Measurements from ENCODE around the gene KCNQ1OT1.
A peak's percentile ranks its signal among the peaks of the same experiment; 100 is the strongest.

The KCNQ1OT1 gene

GRCh38 chr11:2699531-2700414, at the start of gene KCNQ1OT1:
Gene KCNQ1OT1 (minus strand): TSS chr11:2699994.
- DNase-seq, result peak; percentile 94

- no peak for DNase-seq
Measured at GRCh38 chr11:2748814-2749554, 49.2 kb upstream of the KCNQ1OT1 start.

DNA sequence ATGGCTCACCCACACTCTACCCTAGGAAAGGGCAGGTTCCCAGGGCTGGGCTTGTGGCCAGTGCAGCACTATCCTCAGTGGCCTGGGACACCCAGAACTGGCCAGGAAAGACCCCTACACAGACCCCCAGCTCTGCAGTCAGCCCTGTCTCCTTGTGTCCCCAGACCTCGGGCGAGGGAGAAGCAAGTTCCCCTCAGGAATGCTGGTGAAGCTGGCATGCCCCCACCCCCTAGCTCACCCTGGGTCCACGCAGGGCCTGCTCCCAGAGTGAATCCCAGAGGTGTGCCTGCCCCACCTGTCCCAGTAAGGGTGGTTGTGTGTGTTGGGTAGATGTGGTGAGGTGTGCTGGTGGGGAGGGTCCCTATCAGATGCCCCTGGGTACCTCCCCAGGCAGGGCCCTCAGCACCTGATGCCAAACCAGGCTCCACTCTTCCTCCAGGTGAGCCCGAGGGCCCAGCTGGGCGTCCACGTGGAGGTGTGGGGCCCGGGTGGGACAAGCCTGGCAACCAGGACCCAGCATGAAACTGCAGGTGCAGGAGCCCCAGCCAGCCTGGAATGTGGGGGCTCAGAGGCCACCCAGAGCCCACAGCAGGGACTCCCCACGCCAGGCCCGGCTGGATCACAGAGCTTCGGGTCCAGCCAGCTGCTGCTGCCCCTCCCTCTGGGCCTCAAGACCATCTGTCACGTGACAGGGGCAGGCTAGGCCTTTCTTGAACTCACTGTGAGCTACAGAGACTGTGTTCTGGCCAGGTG, 48.4 kb upstream of the KCNQ1OT1 start:
- DNase-seq, result peak; percentile 45

DNA sequence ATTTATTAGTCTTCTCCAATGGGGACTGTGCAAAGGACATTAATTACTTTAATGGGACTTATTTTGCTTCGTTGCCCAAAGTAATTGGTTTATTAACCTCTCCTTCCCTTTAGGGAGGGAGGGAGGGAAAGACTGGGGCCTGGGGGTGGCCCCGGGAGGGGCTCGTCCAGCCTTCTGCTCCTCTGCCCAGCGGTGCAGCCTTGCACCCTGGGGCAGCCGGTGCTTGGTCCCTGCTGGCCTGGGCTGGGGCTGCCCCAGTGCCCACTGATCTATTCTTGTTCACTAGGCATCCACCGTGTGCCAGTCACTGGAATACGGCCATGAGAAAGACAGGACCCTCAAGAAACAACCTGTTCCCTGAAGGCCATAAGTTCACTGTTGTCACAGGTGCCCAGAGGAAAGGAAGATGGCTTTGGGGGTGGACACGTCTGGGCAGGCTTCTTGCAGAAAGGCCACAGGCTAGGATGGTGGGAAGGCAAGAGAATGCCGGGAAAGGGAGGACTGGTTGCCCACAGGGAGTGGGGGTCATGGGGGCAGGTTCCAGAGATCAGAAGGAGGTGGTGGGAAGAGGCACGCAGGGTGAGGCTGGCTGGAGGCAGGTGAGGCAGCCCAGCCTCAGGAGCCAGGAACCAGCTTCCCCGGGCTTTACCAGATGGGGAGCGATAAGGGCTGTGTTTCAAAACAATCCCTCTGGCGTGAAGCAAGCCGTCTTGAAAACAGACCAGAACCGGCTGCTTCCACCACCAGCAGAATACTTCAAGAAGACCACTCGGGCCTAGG, 47.6 kb upstream of the KCNQ1OT1 start:
- DNase-seq, result peak; percentile 38

- DNase-seq, result peak; percentile 46
Measured at GRCh38 chr11:2746401-2747247, 46.8 kb upstream of the KCNQ1OT1 start.

- no peak for DNase-seq
Measured at GRCh38 chr11:2745511-2745910, 45.7 kb upstream of the KCNQ1OT1 start.

DNA sequence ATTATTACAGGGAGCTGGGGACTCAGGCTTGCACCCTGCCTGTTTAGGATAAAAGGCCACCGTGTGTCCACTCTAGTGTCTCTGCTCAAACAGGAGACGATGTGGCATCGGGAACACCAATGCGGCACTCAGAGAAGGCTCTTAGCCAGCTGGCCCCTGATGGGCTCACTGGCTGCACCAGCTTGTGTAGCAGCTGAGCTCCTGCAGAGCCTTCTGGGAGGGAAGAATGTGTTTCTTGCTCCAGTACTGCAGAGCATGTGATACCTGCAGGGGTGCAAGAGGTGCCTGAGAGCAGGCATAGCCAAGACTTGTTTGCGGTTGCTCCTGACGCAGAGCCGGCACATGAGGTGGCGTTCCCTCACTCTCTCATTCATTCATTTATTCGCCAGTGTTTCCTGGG, 44.4 kb upstream of the KCNQ1OT1 start:
- DNase-seq, result peak; percentile 50

- DNase-seq, result peak; percentile 60
Measured at GRCh38 chr11:2743427-2744110, 43.8 kb upstream of the KCNQ1OT1 start.

DNA sequence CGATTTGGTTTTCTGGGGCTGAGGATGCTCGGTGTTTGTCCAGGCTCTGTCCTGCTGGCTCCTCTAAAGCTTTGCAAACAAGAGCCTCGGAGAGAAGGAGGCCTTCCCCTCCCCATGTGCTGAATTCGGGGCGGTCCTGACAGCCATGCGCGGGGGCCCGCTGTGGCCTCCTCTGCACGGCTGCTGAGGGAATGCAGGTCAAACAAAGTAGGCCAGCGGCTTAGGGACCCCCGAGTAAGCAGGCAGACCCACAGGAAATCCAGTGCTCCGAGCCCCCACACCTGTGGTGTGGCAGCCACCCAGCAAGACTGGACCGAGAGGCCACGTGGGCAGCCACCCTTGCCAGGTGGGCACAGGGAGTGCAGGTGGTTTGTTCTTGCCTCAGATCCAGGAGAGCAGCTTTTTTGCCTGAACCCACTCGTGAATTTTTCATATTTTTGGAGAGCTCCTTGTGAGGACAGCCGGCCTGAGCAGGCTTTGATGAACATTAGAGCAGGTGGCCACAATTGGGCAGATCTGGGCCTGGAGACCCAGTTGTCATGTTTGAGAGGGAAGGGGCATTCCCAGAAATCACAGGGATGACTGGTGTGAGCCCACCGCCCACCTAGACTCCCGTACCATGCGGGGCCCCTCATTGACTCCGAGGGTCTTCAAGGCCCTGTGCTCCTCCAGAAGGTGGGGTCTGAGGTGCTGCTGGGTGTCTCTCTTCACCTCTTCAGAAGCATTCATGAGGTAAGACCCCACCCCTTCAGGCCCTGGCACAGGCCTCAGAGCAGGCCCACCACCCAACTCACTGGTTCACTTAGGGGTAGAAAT, 43.0 kb upstream of the KCNQ1OT1 start:
- peak; percentile 57 for DNase-seq

- no peak for DNase-seq
Measured at GRCh38 chr11:2742201-2742600, 42.4 kb upstream of the KCNQ1OT1 start.

DNA sequence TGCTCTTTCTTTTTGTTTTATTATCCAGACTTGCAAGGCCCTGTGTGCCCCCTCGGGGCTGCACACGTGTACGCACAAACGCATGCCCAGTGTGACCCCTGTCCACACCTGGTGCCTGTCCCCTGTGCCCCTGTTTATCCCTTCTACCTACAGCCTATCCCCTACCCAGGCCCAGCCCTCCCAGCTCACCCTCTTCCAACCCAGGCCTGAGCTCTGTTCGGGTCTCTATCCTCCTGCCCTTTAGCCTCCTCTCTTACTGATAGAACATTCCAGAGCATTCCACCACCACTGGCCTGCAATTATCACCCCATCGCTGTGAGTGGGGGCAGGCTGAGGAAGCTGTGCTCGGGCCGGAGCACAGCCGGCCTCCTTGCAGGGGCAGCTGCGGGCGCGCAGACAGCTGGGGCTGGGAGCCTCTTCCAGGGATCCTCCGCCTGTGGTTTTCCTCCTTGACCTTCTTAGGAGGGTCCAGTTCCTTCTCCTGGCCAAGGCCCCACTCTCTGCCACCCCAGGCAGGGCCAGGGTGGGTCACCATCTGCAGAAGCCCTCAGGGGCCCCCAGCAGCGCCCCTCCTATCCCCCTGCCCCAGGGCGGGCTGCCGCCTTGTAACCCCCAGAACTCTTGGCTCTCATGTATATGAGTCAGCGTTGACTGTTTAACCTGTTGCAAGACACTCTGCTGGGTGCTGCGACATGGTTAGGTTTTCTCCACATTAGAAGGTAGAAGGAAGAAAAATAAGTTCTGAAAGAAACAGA, 41.8 kb upstream of the KCNQ1OT1 start:
- no peak for DNase-seq

- no peak for DNase-seq
Measured at GRCh38 chr11:2741006-2741376, 41.2 kb upstream of the KCNQ1OT1 start.

DNA sequence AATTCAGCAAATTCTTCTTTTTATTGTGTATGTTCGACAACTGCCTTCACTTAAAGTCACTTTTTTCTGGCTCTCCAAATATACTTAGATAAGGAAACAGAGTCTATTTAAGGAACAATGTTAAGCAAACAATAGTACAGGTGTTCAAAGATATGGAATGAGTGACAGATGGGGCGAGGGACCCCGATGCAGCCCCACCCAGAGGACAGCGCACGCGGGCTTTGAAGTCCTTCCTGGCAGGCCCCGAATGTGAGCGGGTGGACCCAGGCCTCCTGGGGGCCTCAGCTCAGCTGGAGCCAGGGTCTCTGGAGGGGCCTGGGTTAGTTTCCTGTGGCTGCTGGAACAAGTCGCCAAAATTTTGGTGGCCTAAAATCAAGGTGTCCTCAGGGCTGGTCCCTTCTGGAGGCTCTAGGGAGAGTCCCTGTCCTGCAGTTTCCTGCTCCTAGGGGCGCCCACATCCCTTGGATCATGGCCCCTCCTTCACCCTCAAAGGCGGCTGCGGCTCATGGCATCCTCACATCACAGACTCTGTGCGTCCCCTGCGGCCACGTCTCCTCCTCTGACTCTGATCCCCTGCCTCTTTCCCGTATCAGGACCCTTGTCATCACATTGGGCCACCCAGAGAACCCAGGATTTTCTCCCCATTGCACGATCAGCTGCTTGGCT, 40.6 kb upstream of the KCNQ1OT1 start:
- no peak for DNase-seq

DNA sequence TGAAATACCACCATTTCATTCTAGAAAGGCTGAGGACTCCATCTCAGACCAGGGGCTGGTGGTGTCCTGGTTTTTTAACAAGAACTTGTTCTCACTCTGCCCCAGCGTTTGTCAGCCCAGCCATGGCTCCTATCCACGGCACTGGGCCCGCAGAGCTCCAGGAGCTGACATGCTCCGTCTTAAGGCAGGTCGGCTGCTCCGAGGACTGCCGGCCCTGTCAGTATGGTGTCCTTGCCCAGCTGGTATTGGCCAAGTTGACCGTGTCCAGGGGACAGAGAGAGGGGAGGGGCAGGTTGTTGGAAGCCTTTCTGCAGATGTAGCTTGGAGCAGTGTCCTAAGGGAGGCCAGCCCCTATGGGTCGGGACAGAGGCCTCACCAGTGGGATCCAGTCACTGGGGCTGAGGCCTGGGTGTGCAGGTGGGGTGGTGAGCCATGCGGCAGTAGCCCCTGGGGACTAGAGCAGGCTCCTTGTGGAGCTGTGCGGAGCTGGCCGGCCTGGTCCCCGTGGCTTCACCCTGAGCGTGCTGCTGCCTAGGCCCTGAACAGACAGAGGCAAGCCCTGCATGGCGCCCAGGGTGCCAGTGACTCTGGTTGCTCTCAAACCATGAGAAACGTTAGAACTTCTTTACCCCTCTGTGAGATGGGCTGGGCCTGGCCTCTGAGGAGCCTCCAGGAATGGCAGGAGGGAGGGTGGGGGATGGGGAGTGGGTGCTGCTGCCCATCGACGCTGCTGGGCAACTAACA, 39.9 kb upstream of the KCNQ1OT1 start:
- no peak for DNase-seq

- DNase-seq, result no peak
Measured at GRCh38 chr11:2738551-2739431, 39.0 kb upstream of the KCNQ1OT1 start.

- DNase-seq, result no peak
Measured at GRCh38 chr11:2737866-2738265, 38.1 kb upstream of the KCNQ1OT1 start.

GRCh38 chr11:2737226-2737590, 37.4 kb upstream of the KCNQ1OT1 start:
- no peak for DNase-seq
